Natural killer cell treated with Interleukin-12 subunit alpha and Interleukin-12 subunit beta and Interleukin-15 and Interleukin-18, amount 100 ng/mL, for 72 hours (primary cell): ENCODE results near the gene LAP3. TPM values are rescaled to one million over a fixed set of nuclear protein-coding genes. Genes with fewer than 3 reads are reported as not detected.

Experiments
- ATAC-seq, 2 donors: fragments of 150-1000 bp; cut with Tn5 transposase in 1 of 2; sonication (Bioruptor Pico), chemical (Tn5 transposase) in 1 of 2; 2 replicates each; pipeline ENCODE4 v1.10.0; 2021
- DNase-seq: peaks from one replicate; pipeline ENCODE4 v3.0.0; 2022; ENCODE audit warnings: low spot score
- H3K27ac Mint-ChIP-seq, 2 donors: 1 replicate in 1 of 2; 2 replicates in 1 of 2; pipeline ENCODE4 v1.8.0; 2022; ENCODE audit warnings: mixed read lengths in 2 of 2, mild to moderate bottlenecking in 1 of 2, moderate library complexity in 1 of 2
- H3K27me3 Mint-ChIP-seq, 2 donors: 1 replicate in 1 of 2; 2 replicates in 1 of 2; pipeline ENCODE4 v1.8.0; 2022; ENCODE audit warnings: mixed read lengths in 2 of 2
- H3K36me3 Mint-ChIP-seq: one replicate; pipeline ENCODE4 v1.8.0; 2022; ENCODE audit warnings: mixed read lengths
- H3K4me1 Mint-ChIP-seq, 2 donors: 1 replicate in 1 of 2; 2 replicates in 1 of 2; pipeline ENCODE4 v1.8.0; 2022; ENCODE audit warnings: low read depth in 2 of 2, mixed read lengths in 2 of 2, mild to moderate bottlenecking in 1 of 2
- H3K4me3 Mint-ChIP-seq: one replicate; pipeline ENCODE4 v1.8.0; 2022; ENCODE audit warnings: mixed read lengths
- H3K9me3 Mint-ChIP-seq: 2 replicates; pipeline ENCODE4 v1.8.0; 2022; ENCODE audit warnings: mixed read lengths
- total RNA-seq, 2 donors: library from RNA; stranded (reverse); gene quantifications; one replicate each; pipeline ENCODE4 v1.2.3, GENCODE V29; 2022

Gene LAP3
- total RNA-seq, 2 donors from 2014 or later = 99.9 to 137 TPM

DNA sequence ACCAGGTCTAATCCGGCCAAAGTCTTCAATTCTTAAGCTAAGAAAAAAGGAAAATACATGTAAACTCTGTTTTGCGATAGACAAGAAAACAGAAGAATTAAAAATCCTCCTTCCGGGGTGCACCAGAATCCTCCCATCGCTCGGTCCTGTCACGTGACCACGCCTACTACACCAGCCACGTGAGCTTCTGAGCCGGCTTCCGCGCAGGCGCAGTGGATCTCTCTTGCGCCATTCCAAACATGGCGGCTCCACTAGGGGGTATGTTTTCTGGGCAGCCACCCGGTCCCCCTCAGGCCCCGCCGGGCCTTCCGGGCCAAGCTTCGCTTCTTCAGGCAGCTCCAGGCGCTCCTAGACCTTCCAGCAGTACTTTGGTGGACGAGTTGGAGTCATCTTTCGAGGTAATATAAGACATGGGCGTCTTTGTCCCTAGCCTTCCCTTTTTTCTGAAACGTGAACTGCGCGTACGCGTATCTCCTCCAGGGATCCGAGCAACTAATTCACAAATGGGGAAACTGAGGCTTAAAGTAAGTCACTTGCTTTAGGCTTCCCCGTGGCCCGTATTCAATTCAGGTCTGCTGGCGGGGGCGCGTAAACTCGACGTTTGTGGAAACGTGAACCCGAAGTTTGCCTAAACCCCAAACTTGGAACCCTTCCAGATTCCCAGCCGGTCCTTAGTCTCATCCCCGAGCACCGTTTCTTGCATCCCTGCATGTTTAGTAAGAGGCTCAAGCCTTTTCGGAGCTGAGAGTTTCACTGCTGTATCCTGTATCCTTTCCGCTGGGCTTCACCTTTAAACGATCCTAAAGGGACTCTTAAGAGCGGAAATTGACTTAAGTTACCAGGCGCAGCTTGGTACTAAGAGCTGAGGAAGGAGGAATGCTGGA lies 37.7 kb downstream of the LAP3 start, which contains the start of gene MED28:
Gene MED28, plus strand, starts transcription at position 226 of the 884 bp plus-strand sequence. Its CDS starts 14 bp downstream, at position 240.
- H3K4me1 Mint-ChIP-seq = peaks cover 27 to 31% of the 10 kb centered on the region in 2 donors
- peaks cover 8% of the 10 kb centered on the region for H3K36me3 Mint-ChIP-seq
- no peaks in the 10 kb centered on the region for H3K9me3 Mint-ChIP-seq
- DNase-seq (peak; percentile 95), ATAC-seq (peak; percentile 95)
- H3K27me3 Mint-ChIP-seq = no peaks in the 10 kb centered on the region
- peak within 1 kb of the TSS; percentile 92 to 96 for H3K27ac Mint-ChIP-seq
- peak within 1 kb of the TSS; percentile 92 for H3K4me3 Mint-ChIP-seq

DNA sequence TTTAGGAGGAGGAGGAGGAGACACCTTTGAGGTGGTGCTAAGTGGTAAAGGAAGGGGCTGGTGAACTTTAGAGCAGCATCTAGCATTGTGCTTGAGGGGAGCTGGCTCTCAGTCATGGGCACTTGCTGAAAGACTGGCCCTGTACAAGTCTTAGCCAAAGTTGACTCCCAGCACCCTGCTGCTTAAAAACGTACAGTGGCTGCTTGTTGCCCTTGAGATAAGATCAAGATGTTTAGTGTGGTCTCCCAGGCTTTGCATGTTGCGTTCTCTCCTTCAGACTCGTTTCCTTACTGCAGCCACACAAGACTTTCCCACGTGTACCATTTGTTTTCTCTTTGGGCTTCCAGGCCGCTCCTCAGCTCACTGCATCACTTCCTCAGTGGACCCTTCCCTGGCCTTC lies 39.3 kb downstream of the LAP3 start:
- no peak for DNase-seq
- ATAC-seq = no peak
- Mint-ChIP-seq H3K27me3 (no peaks in the 10 kb centered on the region), H3K27ac (peak overlapping the region; percentile 38 to 79), H3K4me3 (peak overlapping the region; percentile 71), H3K9me3 (no peaks in the 10 kb centered on the region), H3K4me1 (peaks cover 27 to 31% of the 10 kb centered on the region in 2 donors), H3K36me3 (peaks cover 8% of the 10 kb centered on the region)

DNA sequence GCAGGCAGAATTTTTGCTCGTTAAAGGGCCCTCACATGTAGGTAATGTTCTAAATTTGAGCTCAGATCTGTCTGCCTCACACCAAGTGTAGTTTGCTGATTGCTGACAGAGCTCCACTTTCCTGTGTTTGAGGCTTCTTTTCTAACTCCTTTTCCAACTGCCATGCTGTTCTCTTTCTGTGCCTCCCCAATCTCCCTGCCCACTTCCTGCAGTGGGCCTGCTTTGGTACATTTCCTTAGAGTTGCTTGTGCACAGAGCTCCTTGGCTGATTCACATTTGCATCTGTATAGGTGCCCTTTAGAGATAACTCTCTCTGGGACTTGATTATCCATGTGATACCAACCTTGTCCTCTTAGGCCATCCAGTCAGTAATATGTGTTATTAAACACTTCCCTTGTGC lies 41.9 kb downstream of the LAP3 start:
- ATAC-seq (no peak), DNase-seq (no peak)
- Mint-ChIP-seq H3K27me3 (no peaks in the 10 kb centered on the region), H3K9me3 (no peaks in the 10 kb centered on the region), H3K36me3 (peaks cover 24% of the 10 kb centered on the region), H3K4me3 (peak overlapping the region; percentile 11), H3K27ac (peak overlapping the region in 1 of 2 donors; percentile 60), H3K4me1 (peaks cover 27 to 32% of the 10 kb centered on the region in 2 donors)

DNA sequence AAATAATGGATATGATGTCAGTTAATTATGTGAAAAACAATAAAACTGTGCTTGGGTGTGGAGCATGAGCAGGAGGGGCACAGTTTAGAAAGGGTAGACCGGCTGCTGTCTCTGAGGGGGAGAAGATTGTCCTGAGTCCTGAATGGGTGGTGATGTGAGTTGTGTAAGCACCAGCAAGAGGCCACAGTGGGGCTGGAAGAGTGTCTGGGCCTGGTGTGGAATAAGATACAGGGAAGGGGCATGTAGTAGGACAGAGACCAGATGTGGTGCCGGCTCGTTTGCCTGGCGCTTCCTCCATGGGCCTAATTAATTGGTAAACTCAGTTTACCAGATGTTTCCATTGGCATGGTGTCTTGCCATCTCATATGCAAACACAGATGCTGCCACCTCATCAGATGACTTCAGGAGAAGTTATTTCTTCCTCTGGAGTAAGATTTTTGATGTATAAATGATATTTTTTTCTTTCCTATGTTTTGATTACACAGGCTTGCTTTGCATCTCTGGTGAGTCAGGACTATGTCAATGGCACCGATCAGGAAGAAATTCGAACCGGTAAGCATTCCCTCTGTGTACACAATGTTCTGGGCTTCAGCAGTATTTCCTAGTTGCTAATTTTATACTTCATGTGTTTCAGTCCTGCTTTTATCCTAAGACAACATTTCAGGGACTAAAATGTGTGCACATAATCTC lies 42.6 kb downstream of the LAP3 start:
- ATAC-seq = no peak
- no peak overlapping the region for H3K4me3 Mint-ChIP-seq

DNA sequence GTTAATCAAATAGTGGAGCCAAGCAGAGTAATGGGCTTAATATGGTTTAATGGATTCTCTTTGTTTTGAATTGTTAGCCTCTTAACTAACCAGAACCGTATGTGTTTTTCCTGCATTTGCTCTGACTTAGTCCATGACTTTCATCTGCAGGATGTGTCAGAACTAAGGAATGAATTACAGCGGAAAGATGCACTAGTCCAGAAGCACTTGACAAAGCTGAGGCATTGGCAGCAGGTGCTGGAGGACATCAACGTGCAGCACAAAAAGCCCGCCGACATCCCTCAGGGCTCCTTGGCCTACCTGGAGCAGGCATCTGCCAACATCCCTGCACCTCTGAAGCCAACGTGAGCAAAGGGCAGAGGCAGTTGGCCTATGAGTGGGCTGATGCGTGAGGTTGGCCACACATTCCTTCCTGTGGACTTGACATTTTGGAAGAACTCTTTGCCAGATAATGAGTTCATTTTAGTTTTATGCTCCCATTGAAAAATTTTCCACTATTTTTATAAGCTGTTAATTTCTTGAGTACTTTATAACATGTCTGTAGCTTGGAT lies 46.5 kb downstream of the LAP3 start:
- Mint-ChIP-seq H3K27ac (no peak overlapping the region), H3K4me3 (no peak overlapping the region), H3K36me3 (peaks cover 50% of the 10 kb centered on the region), H3K4me1 (peaks cover 7 to 24% of the 10 kb centered on the region in 2 donors), H3K27me3 (no peaks in the 10 kb centered on the region), H3K9me3 (no peaks in the 10 kb centered on the region)
- ATAC-seq (no peak), DNase-seq (no peak)

More for the DNA sequence above, 42.6 kb downstream of the LAP3 start:
- DNase-seq = no peak
- H3K27me3 Mint-ChIP-seq = no peaks in the 10 kb centered on the region
- H3K4me1 Mint-ChIP-seq = peaks cover 21 to 35% of the 10 kb centered on the region in 2 donors
- peaks cover 30% of the 10 kb centered on the region for H3K36me3 Mint-ChIP-seq
- peak overlapping the region in 1 of 2 donors; percentile 60 for H3K27ac Mint-ChIP-seq
- no peaks in the 10 kb centered on the region for H3K9me3 Mint-ChIP-seq

DNA sequence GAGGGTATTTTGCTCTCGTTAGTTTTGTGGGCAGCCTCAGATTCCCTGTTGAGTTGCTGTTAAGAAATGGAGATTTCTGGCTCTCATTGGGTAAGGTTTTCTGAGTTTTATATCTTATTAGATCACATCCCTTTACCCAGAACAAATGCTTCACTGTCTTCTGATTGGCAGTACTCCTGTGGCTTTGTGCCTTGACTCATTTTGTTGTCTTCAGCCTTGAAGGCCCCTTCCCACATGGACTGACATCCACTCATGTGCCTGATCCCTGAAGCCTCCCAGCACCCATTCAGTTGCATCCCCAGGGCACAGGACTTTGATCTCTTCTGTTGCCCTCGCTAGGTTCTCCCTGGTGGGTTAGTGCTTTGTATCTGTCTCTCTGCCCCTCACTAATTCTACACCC lies 47.8 kb downstream of the LAP3 start:
- peaks cover 0 to 18% of the 10 kb centered on the region in 2 donors for H3K4me1 Mint-ChIP-seq
- ATAC-seq = no peak
- no peaks in the 10 kb centered on the region for H3K27me3 Mint-ChIP-seq
- H3K36me3 Mint-ChIP-seq = peaks cover 52% of the 10 kb centered on the region
- no peak for DNase-seq
- H3K4me3 Mint-ChIP-seq = no peak overlapping the region
- H3K9me3 Mint-ChIP-seq = no peaks in the 10 kb centered on the region
- no peak overlapping the region for H3K27ac Mint-ChIP-seq

DNA sequence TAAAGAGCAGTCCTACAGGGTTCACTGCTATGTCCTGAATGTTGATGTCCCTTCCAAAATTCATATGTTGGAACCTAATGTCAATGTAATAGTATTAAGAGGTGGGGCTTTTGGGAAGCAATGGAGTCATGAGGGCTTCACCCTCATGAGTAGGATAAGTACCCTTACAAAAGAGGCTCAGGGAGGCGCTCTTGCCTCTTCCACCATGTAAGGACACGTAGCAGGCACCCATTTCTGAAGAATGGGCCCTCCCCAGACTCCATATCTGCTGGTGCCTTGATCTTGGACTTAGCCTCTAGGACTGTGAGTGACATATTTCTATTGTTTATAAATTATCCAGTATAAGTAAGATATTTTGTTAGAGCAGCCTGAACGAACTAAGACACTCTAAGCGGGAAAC lies 53.2 kb downstream of the LAP3 start:
- ATAC-seq (no peak), DNase-seq (no peak)
- peaks cover 0 to 5% of the 10 kb centered on the region in 2 donors for H3K4me1 Mint-ChIP-seq
- H3K36me3 Mint-ChIP-seq = peaks cover 28% of the 10 kb centered on the region
- no peaks in the 10 kb centered on the region for H3K27me3 Mint-ChIP-seq
- no peak overlapping the region for H3K4me3 Mint-ChIP-seq
- H3K9me3 Mint-ChIP-seq = no peaks in the 10 kb centered on the region
- H3K27ac Mint-ChIP-seq = no peak overlapping the region

DNA sequence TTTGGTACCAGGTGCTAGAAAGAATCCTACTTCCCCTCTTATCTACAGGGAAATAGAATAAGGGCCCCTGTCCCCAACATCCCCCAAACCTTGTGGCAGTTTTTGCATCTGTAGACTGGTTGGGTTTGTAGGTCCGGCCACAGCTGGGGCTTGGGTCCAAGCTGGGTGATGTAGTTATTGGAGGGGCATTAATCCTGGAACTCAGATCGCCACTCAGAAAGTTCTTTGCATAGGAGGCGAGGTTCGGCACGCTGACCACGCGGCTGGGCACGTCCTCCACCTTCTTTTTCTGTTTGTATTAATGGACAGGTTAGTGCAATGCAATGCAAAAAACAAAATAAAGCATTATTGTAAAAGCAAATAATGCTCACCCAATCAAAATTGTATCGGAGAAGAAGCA lies 56.6 kb downstream of the LAP3 start:
- Mint-ChIP-seq H3K4me3 (no peak overlapping the region), H3K27ac (no peak overlapping the region), H3K4me1 (peaks cover 0 to under 1% of the 10 kb centered on the region in 2 donors), H3K36me3 (peaks cover 6% of the 10 kb centered on the region), H3K9me3 (no peaks in the 10 kb centered on the region), H3K27me3 (no peaks in the 10 kb centered on the region)
- DNase-seq (no peak), ATAC-seq (no peak)

DNA sequence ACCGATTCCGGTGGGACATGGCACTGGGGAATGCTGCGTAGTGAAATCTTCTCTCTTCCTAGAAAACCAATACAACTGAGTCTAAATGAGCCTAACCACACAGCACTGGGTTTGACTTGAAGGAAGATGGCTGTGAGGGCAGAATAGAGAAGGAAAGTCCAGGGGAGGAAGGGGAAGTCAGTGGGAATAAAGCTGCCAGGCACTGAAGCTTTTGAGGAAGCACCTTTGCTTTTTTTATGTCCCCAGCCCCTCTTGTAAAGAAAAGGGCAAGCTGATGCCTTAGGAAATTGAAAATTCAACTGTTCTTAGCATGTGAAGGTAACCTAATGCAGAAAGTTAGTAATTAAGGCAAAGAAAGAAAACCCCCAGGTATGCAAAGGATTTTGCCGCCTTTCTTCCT lies 58.1 kb downstream of the LAP3 start:
- Mint-ChIP-seq H3K4me3 (no peak overlapping the region), H3K27me3 (no peaks in the 10 kb centered on the region), H3K9me3 (no peaks in the 10 kb centered on the region), H3K36me3 (peaks cover 5% of the 10 kb centered on the region), H3K4me1 (no peaks in the 10 kb centered on the region), H3K27ac (no peak overlapping the region)
- DNase-seq (no peak), ATAC-seq (no peak)

DNA sequence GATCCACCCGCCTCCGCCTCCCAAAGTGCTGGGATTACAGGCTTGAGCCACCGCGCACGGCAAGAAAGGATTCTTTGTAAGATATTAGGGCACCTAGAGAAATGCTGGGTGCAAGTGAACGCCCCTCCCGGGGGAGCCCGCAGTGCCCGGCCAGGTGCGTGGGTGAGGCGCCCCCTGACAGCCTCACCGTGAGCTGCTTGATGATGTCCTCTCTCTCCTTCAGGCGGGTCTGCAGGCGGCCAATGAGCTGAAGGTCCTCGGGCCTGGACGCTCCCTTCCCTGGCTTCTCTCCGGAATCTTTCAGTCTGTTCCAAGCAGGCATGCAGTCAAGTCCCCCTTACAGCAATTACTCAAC lies 59.3 kb downstream of the LAP3 start:
- DNase-seq = no peak
- ATAC-seq = peak in 1 of 2 donors; percentile 34
- H3K27me3 Mint-ChIP-seq = no peaks in the 10 kb centered on the region
- no peaks in the 10 kb centered on the region for H3K4me1 Mint-ChIP-seq
- peak overlapping the region in 1 of 2 donors; percentile 48 for H3K27ac Mint-ChIP-seq
- H3K36me3 Mint-ChIP-seq = peaks cover 5% of the 10 kb centered on the region
- H3K4me3 Mint-ChIP-seq = no peak overlapping the region
- H3K9me3 Mint-ChIP-seq = no peaks in the 10 kb centered on the region

DNA sequence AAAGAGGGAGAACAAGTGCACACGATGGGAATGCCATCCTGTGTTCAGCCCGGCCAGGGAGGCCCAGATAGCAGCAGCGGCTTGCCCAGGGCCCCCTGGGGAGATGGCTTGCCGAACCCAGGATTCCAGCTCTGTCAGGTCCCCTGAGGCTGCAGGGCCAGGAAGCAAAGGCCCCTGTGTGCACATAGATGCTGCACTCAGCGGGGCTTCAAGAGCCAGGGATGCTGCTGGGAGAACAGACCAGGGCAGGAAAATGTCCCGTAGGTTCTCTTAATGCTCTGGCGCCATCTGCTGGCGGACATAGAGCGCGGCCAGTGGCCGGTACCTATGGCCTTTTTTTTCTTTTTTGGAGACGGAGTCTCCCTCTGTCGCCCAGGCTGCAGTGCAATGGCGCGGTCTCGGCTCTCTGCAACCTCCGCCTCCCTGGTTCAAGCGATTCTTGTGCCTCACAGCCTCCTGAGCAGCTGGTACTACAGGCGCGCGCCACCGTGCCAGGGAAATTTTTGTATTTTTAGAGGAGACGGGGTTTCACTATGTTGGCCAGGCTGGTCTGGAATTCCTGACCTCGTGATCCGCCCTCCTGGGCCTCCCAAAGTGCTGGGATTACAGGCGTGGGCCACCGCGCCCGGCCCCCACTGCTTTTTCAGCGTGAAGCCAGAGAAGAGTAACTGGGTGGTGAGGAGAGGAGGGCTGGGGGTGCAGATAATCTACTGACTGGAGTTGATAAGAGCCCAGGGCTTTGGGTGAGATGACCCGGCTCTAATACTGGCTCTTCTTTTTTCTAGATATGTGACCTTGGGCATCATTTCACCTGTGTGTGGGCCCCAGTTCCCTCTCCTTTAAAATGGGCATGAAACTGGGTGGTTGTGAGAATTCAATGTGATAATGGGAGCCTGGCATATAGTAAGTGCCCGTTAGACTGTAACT lies 60.0 kb downstream of the LAP3 start:
- Mint-ChIP-seq H3K36me3 (no peaks in the 10 kb centered on the region), H3K27me3 (no peaks in the 10 kb centered on the region), H3K4me3 (no peak overlapping the region), H3K9me3 (no peaks in the 10 kb centered on the region), H3K27ac (peak overlapping the region in 1 of 2 donors; percentile 48), H3K4me1 (no peaks in the 10 kb centered on the region)
- DNase-seq (peak; percentile 73), ATAC-seq (peak; percentile 80 to 85)

DNA sequence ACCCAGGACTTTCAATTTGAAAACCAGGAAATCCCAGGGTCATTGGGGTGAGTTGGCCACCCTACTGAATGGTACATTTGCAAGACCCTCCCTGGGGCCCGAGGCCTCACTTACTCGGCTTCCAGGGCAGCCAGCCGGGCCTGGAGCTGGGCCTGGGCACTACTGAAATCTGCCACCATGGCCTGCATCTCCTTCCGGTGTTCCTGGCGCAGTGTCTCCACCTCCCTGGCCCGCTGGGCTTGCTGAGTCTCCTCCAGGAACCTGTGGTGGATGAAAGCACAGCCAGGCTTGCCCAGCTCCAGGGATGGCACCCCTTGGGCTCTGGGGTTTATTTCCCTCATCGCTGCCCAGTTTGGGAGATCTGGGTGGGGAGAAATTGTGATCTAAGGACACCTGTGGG lies 62.1 kb downstream of the LAP3 start:
- Mint-ChIP-seq H3K4me3 (no peak overlapping the region), H3K27me3 (no peaks in the 10 kb centered on the region), H3K36me3 (no peaks in the 10 kb centered on the region), H3K9me3 (no peaks in the 10 kb centered on the region), H3K4me1 (peaks cover 0 to 5% of the 10 kb centered on the region in 2 donors), H3K27ac (no peak overlapping the region)
- ATAC-seq (no peak), DNase-seq (no peak)

DNA sequence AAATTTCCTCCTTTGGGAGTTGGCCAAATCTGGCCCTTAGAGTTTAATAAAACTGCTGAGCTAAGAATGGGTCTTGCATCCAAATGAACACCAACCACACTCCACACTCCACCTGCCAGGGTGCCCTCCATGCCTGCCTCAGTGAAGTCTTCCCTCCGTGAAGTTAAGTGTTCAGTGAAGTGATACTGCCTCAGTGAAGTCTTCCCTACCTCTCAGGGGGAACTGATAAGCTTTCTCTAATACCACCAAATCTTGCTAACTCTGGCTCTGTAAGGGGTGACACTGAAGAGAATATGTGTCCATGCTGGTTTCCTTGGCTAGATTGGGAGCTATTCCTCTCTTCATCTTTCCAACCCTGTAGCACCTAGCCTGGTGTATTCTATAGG lies 65.4 kb downstream of the LAP3 start:
- peaks cover 0 to 5% of the 10 kb centered on the region in 2 donors for H3K4me1 Mint-ChIP-seq
- H3K36me3 Mint-ChIP-seq = peaks cover 6% of the 10 kb centered on the region
- no peak overlapping the region for H3K27ac Mint-ChIP-seq
- H3K4me3 Mint-ChIP-seq = no peak overlapping the region
- no peak for ATAC-seq
- no peaks in the 10 kb centered on the region for H3K9me3 Mint-ChIP-seq
- no peaks in the 10 kb centered on the region for H3K27me3 Mint-ChIP-seq
- no peak for DNase-seq
